NCI-H748 (cell line): ENCODE results near the gene SALL3.

ENCODE experiments used
- DNase-seq: peaks from one replicate; lab custom pipeline; 2025; ENCODE audit not compliant: unreplicated experiment; lab: John Stamatoyannopoulos, UW

The SALL3 gene

GRCh38 chr18:78980279-78980771 lies 707 bp downstream of the SALL3 start:
- DNase-seq = peak; percentile 78

GRCh38 chr18:78980777-78981380 lies 1.3 kb downstream of the SALL3 start:
- peak; percentile 55 for DNase-seq

GRCh38 chr18:78981394-78981831 lies 1.8 kb downstream of the SALL3 start:
- DNase-seq = peak; percentile 54

GRCh38 chr18:78981989-78982620 lies 2.5 kb downstream of the SALL3 start:
- DNase-seq = peak; percentile 36

- DNase-seq = peak; percentile 14
These were observed 3.9 kb downstream of the SALL3 start for GRCh38 chr18:78983512-78983911.

- peak; percentile 95 for DNase-seq
These were observed 5.5 kb downstream of the SALL3 start for GRCh38 chr18:78984941-78985784.

- peak; percentile 94 for DNase-seq
These were observed 6.4 kb downstream of the SALL3 start for GRCh38 chr18:78986018-78986481.

- DNase-seq = peak; percentile 26
These were observed 11.8 kb downstream of the SALL3 start for GRCh38 chr18:78991446-78991845.

- DNase-seq = no peak
These were observed 12.7 kb downstream of the SALL3 start for GRCh38 chr18:78992041-78993011.

- no peak for DNase-seq
These were observed 13.7 kb downstream of the SALL3 start for GRCh38 chr18:78993014-78993926.

GRCh38 chr18:78994000-78994399 lies 14.4 kb downstream of the SALL3 start:
- DNase-seq = no peak

- no peak for DNase-seq
These were observed 14.9 kb downstream of the SALL3 start for GRCh38 chr18:78994531-78994930.

- no peak for DNase-seq
These were observed 15.5 kb downstream of the SALL3 start for GRCh38 chr18:78994977-78995582.

GRCh38 chr18:78995740-78996395 lies 16.2 kb downstream of the SALL3 start:
- DNase-seq = no peak

- no peak for DNase-seq
These were observed 17.3 kb downstream of the SALL3 start for GRCh38 chr18:78996741-78997490.

GRCh38 chr18:78998371-78999071 lies 18.9 kb downstream of the SALL3 start:
- no peak for DNase-seq

GRCh38 chr18:78999939-79000338 lies 20.3 kb downstream of the SALL3 start:
- peak; percentile 96 for DNase-seq
